ENCODE results near the gene STYXL1. TPM values are rescaled to one million over a fixed set of nuclear protein-coding genes. Genes with fewer than 3 reads are reported as not detected.
"Not testable (repeated sequence)": the region's sequence is repeated elsewhere in the genome, so short reads cannot be mapped to it uniquely, and the experiment has no call there.

STYXL1 gene
- total RNA-seq, 3 donors from 2014 or later, result 27.5 to 38.3 (median 28.3) TPM

GRCh38 chr7:76060842-76061241, 13.0 kb upstream of the STYXL1 start:
- no peaks in the 10 kb centered on the region for H3K27me3 ChIP-seq
- H3K4me1 ChIP-seq, result no peaks in the 10 kb centered on the region
- DNase-seq (ENCODE audit: low spot score in 2 of 2), result peak in 1 of 2 donors; percentile 79
- no peak overlapping the region for H3K4me3 ChIP-seq
- TF ChIP-seq POLR2AphosphoS5 (IDR thresholded peaks at IDR 0.05), result no peak
- TF ChIP-seq POLR2A (IDR thresholded peaks at IDR 0.05), result no peak
- no peak for TF ChIP-seq CTCF (IDR thresholded peaks at IDR 0.05)
- no peaks in the 10 kb centered on the region for H3K9me3 ChIP-seq
- intact Hi-C loops (cut with DNase I; ENCODE audit: low total_unique reads), result no loop called here
- H3K27ac ChIP-seq, result peak overlapping the region in 1 of 2 donors; percentile 9
- peaks cover 27% of the 10 kb centered on the region for H3K36me3 ChIP-seq

- H3K27me3 ChIP-seq; H3K4me3 ChIP-seq; H3K4me1 ChIP-seq; H3K9me3 ChIP-seq; DNase-seq (ENCODE audit: low spot score in 2 of 2); H3K27ac ChIP-seq; intact Hi-C loops (cut with DNase I; ENCODE audit: low total_unique reads): not testable (repeated sequence)
- peaks cover 21% of the 10 kb centered on the region for H3K36me3 ChIP-seq
Observed at GRCh38 chr7:76058745-76059144, 10.9 kb upstream of the STYXL1 start.

GRCh38 chr7:76057813-76058145, 10.0 kb upstream of the STYXL1 start:
- TF ChIP-seq POLR2A (IDR thresholded peaks at IDR 0.05) (no peak), POLR2AphosphoS5 (IDR thresholded peaks at IDR 0.05) (no peak), CTCF (IDR thresholded peaks at IDR 0.05) (no peak)

GRCh38 chr7:76057103-76057812, 9.5 kb upstream of the STYXL1 start:
- TF ChIP-seq CTCF (IDR thresholded peaks at IDR 0.05) (no peak), POLR2A (IDR thresholded peaks at IDR 0.05) (no peak)
- intact Hi-C loops (cut with DNase I; ENCODE audit: low total_unique reads), result no loop called here

More at GRCh38 chr7:76057813-76058145, 10.0 kb upstream of the STYXL1 start:
- H3K36me3 ChIP-seq, result peaks cover 21% of the 10 kb centered on the region
- no peaks in the 10 kb centered on the region for H3K4me1 ChIP-seq
- H3K4me3 ChIP-seq, result no peak overlapping the region
- H3K27me3 ChIP-seq, result no peaks in the 10 kb centered on the region
- no peak for DNase-seq (ENCODE audit: low spot score in 2 of 2)
- intact Hi-C loops (cut with DNase I; ENCODE audit: low total_unique reads), result no loop called here
- H3K27ac ChIP-seq, result no peak overlapping the region
- no peaks in the 10 kb centered on the region for H3K9me3 ChIP-seq

GRCh38 chr7:76056241-76056640, 8.4 kb upstream of the STYXL1 start:
- intact Hi-C loops (cut with DNase I; ENCODE audit: low total_unique reads), result no loop called here
- TF ChIP-seq POLR2AphosphoS5 (IDR thresholded peaks at IDR 0.05) (no peak), POLR2A (IDR thresholded peaks at IDR 0.05) (no peak), CTCF (IDR thresholded peaks at IDR 0.05) (no peak)
- DNase-seq (ENCODE audit: low spot score in 2 of 2), result no peak
- no peaks in the 10 kb centered on the region for H3K9me3 ChIP-seq
- H3K36me3 ChIP-seq, result peaks cover 21% of the 10 kb centered on the region
- no peak overlapping the region for H3K27ac ChIP-seq
- H3K4me1 ChIP-seq, result no peaks in the 10 kb centered on the region
- H3K4me3 ChIP-seq, result no peak overlapping the region
- H3K27me3 ChIP-seq, result no peaks in the 10 kb centered on the region

More at GRCh38 chr7:76057103-76057812, 9.5 kb upstream of the STYXL1 start:
- Histone ChIP-seq H3K27ac (no peak overlapping the region), H3K27me3 (no peaks in the 10 kb centered on the region), H3K36me3 (peaks cover 21% of the 10 kb centered on the region), H3K4me1 (no peaks in the 10 kb centered on the region), H3K4me3 (no peak overlapping the region), H3K9me3 (no peaks in the 10 kb centered on the region)
- DNase-seq (ENCODE audit: low spot score in 2 of 2), result no peak

Measured in breast epithelium (tissue), 4 donors.